ENCODE data around the gene ZGPAT. TPM values are rescaled to one million over a fixed set of nuclear protein-coding genes. Genes with fewer than 3 reads are reported as not detected.

Gene ZGPAT
- total and polyA plus RNA-seq, 2 of the 13 experiments (the other 11 are each of a cell fraction or from before 2014, with no cell fraction given), result 23.0 to 41.9 TPM

DNA sequence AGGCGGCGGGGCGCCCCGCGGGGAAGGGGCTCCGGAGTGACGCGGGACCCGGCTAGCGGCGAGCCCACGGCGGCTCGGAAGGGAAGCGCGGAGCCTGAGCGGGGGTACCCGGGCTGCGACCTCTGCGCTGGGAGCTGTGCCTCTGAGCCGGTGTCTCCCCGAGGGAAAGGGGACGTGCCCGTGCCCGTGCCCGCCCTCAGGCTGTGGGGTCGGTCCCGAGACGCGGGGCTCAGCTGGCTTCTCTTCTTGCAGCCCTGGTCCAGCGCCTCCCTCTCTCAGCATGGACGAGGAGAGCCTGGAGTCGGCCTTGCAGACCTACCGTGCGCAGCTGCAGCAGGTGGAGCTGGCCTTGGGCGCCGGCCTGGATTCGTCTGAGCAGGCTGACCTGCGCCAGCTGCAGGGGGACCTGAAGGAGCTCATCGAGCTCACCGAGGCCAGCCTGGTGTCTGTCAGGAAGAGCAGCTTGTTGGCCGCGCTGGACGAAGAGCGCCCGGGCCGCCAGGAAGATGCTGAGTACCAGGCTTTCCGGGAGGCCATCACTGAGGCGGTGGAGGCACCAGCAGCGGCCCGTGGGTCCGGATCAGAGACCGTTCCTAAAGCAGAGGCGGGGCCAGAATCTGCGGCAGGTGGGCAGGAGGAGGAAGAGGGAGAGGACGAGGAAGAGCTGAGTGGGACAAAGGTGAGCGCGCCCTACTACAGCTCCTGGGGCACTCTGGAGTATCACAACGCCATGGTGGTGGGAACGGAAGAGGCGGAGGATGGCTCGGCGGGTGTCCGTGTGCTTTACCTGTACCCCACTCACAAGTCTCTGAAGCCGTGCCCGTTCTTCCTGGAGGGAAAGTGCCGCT is 686 bp downstream of the ZGPAT start (continued):
- TF ChIP-seq HNRNPH1 (optimal IDR thresholded peaks at IDR 0.05; ENCODE audit: low read depth, low read length) (no peak), ZNF337 (CRISPR knock-in tag; IDR thresholded peaks at IDR 0.05; ENCODE audit: borderline replicate concordance, low read depth) (no peak), GTF3A (CRISPR knock-in tag; conservative IDR thresholded peaks at IDR 0.05) (0 out of 2 replicates have a peak, but pooled peaks have one; percentile 45), NFKBIZ (CRISPR knock-in tag; IDR thresholded peaks at IDR 0.05) (no peak), U2AF1 (optimal IDR thresholded peaks at IDR 0.05; ENCODE audit: low read depth, low read length) (no peak), ARHGAP35 (CRISPR knock-in tag; IDR thresholded peaks at IDR 0.05; ENCODE audit: borderline replicate concordance) (no peak), ZNF232 (CRISPR knock-in tag; IDR thresholded peaks at IDR 0.05; ENCODE audit: borderline replicate concordance) (no peak), DRAP1 (CRISPR knock-in tag; IDR thresholded peaks at IDR 0.05) (no peak), RCOR2 (CRISPR knock-in tag; IDR thresholded peaks at IDR 0.05) (no peak), SMAD3 (CRISPR knock-in tag; IDR thresholded peaks at IDR 0.05) (0 out of 2 replicates have a peak, but pooled peaks have one; percentile 24), RAD21 (CRISPR knock-in tag; IDR thresholded peaks at IDR 0.05) (no peak), THAP7 (CRISPR knock-in tag; IDR thresholded peaks at IDR 0.05) (no peak), CBFB (CRISPR knock-in tag; IDR thresholded peaks at IDR 0.05) (no peak)
- TF ChIP-seq, protein P1, sequence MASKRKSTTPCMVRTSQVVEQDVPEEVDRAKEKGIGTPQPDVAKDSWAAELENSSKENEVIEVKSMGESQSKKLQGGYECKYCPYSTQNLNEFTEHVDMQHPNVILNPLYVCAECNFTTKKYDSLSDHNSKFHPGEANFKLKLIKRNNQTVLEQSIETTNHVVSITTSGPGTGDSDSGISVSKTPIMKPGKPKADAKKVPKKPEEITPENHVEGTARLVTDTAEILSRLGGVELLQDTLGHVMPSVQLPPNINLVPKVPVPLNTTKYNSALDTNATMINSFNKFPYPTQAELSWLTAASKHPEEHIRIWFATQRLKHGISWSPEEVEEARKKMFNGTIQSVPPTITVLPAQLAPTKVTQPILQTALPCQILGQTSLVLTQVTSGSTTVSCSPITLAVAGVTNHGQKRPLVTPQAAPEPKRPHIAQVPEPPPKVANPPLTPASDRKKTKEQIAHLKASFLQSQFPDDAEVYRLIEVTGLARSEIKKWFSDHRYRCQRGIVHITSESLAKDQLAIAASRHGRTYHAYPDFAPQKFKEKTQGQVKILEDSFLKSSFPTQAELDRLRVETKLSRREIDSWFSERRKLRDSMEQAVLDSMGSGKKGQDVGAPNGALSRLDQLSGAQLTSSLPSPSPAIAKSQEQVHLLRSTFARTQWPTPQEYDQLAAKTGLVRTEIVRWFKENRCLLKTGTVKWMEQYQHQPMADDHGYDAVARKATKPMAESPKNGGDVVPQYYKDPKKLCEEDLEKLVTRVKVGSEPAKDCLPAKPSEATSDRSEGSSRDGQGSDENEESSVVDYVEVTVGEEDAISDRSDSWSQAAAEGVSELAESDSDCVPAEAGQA (IDR thresholded peaks at IDR 0.05; ENCODE audit: low read depth), result no peak
- TF ChIP-seq, protein P1 (CRISPR knock-in tag; IDR thresholded peaks at IDR 0.05; ENCODE audit: borderline replicate concordance), result no peak
